HL-60 (cell line): ENCODE results near the gene RORC.

Source experiments
- DNase-seq, 2 experiments: peaks; one replicate each; pipeline ENCODE4 v3.0.0-alpha.2; 2010 to 2020; ENCODE audit warnings: low read depth in 1 of 2, low spot score in 1 of 2
- H3K27ac ChIP-seq: fragments of 250-450 bp; sonication (Bioruptor Pico); replicated peaks from 2 replicates; pipeline ENCODE4 v1.5.1; 2020; ENCODE audit warnings: mild to moderate bottlenecking, moderate library complexity
- H3K27me3 ChIP-seq: fragments of 250-450 bp; sonication (Bioruptor Pico); 2 replicates; pipeline ENCODE4 v1.5.1; 2021; ENCODE audit warnings: mild to moderate bottlenecking, moderate library complexity; ENCODE audit not compliant: insufficient read depth, poor library complexity, severe bottlenecking
- H3K4me3 ChIP-seq: replicated peaks from 2 replicates; pipeline ENCODE4 v1.5.1; 2011; ENCODE audit warnings: mild to moderate bottlenecking, control low read depth, low read length; ENCODE audit not compliant: insufficient read depth
- GABPA ChIP-seq: IDR thresholded peaks from 2 replicates; pipeline ENCODE4 v1.6.1; 2012; ENCODE audit warnings: low read depth
- POLR2AphosphoS5 ChIP-seq: IDR thresholded peaks from 2 replicates; pipeline ENCODE4 v1.6.1; 2012; ENCODE audit warnings: low read depth
- SPI1 ChIP-seq: IDR thresholded peaks from 2 replicates; pipeline ENCODE4 v1.6.1; 2012; ENCODE audit warnings: low read depth, mild to moderate bottlenecking, borderline replicate concordance
- TF ChIP-seq, protein P1 (sequence below): IDR thresholded peaks from one replicate; pipeline ENCODE4 v1.5.1; 2011; ENCODE audit warnings: low read length, control low read depth, inconsistent platforms; ENCODE audit not compliant: insufficient read depth
- TF ChIP-seq, protein P2 (sequence below): IDR thresholded peaks from 2 replicates; pipeline ENCODE4 v1.6.1; 2012; ENCODE audit warnings: low read depth; ENCODE audit not compliant: insufficient replicate concordance

The RORC gene

DNA sequence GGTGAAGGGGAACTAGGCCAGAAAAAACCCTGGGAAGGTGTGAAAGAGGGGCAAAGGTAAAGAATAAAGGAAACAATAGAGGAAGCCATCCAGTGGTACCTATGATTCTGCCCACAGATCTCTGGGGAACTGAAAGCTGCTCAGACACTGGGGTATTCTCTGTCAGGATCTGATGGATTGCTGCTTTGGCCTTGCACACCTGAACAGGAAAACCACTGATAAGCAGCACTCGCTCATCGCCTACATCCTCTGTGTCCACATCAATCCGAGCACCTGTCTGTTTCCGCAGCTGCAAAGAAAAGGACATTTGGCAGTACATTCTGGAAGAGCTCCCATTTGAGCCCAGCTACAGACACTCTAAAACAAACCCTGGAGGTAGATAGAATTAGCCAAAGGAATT, 51.8 kb downstream of the RORC start:
- Histone ChIP-seq H3K4me3 (no peak overlapping the region), H3K27me3 (no peaks in the 10 kb centered on the region), H3K27ac (no peak overlapping the region)
- no peak for TF ChIP-seq POLR2AphosphoS5
- TF ChIP-seq, protein P1, sequence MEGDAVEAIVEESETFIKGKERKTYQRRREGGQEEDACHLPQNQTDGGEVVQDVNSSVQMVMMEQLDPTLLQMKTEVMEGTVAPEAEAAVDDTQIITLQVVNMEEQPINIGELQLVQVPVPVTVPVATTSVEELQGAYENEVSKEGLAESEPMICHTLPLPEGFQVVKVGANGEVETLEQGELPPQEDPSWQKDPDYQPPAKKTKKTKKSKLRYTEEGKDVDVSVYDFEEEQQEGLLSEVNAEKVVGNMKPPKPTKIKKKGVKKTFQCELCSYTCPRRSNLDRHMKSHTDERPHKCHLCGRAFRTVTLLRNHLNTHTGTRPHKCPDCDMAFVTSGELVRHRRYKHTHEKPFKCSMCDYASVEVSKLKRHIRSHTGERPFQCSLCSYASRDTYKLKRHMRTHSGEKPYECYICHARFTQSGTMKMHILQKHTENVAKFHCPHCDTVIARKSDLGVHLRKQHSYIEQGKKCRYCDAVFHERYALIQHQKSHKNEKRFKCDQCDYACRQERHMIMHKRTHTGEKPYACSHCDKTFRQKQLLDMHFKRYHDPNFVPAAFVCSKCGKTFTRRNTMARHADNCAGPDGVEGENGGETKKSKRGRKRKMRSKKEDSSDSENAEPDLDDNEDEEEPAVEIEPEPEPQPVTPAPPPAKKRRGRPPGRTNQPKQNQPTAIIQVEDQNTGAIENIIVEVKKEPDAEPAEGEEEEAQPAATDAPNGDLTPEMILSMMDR = no peak
- TF ChIP-seq, protein P2, sequence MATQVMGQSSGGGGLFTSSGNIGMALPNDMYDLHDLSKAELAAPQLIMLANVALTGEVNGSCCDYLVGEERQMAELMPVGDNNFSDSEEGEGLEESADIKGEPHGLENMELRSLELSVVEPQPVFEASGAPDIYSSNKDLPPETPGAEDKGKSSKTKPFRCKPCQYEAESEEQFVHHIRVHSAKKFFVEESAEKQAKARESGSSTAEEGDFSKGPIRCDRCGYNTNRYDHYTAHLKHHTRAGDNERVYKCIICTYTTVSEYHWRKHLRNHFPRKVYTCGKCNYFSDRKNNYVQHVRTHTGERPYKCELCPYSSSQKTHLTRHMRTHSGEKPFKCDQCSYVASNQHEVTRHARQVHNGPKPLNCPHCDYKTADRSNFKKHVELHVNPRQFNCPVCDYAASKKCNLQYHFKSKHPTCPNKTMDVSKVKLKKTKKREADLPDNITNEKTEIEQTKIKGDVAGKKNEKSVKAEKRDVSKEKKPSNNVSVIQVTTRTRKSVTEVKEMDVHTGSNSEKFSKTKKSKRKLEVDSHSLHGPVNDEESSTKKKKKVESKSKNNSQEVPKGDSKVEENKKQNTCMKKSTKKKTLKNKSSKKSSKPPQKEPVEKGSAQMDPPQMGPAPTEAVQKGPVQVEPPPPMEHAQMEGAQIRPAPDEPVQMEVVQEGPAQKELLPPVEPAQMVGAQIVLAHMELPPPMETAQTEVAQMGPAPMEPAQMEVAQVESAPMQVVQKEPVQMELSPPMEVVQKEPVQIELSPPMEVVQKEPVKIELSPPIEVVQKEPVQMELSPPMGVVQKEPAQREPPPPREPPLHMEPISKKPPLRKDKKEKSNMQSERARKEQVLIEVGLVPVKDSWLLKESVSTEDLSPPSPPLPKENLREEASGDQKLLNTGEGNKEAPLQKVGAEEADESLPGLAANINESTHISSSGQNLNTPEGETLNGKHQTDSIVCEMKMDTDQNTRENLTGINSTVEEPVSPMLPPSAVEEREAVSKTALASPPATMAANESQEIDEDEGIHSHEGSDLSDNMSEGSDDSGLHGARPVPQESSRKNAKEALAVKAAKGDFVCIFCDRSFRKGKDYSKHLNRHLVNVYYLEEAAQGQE = no peak
- TF ChIP-seq SPI1 = no peak
- no peak for DNase-seq

DNA sequence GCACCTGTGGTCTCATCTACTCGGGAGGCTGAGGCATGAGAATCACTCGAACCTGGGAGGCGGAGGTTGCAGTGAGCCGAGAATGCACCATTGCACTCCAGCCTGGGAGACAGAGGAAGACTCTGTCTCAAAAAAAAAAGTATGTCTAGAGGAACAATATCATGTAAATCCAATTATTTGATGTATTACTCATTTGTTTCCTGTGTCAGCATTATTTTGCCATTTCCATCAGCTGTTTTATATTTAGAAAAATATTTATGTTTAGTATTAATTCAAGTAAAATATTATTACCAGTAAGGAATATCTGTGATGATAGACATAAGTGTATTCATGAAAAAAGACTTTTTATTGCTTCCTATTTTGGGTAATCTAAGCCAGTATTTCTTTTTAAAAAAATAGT, 54.3 kb downstream of the RORC start:
- no peak for DNase-seq
- Histone ChIP-seq H3K27me3 (no peaks in the 10 kb centered on the region), H3K27ac (no peak overlapping the region), H3K4me3 (no peak overlapping the region)
- TF ChIP-seq GABPA (no peak), SPI1 (no peak), POLR2AphosphoS5 (no peak)
- TF ChIP-seq, protein P1 = no peak

DNA sequence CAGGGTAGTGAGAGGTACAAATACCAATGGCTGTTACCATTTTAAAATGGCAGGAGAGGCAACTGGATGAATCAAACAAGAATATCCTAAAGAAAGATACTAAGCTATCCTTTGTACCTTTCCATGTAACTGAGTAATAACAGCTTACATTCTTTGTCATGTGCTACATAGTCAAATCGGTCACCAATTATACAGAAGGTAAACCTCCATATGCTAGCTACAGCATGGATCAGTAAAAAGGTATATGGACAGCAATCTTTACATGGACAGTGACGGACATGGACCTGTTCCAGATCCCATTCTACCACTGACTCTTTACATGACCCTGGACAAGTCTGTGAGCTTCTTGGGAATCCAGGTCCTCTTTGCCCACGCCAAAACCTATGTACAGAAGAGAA, 54.9 kb downstream of the RORC start:
- DNase-seq = no peak
- no peak overlapping the region for H3K27ac ChIP-seq

More for the DNA sequence above, 54.9 kb downstream of the RORC start:
- Histone ChIP-seq H3K4me3 (no peak overlapping the region), H3K27me3 (no peaks in the 10 kb centered on the region)
- TF ChIP-seq, protein P2 = no peak
- TF ChIP-seq GABPA (no peak), SPI1 (no peak), POLR2AphosphoS5 (no peak)
- TF ChIP-seq, protein P1 = no peak
